Measurements from ENCODE around the gene PPP2R2D.

The PPP2R2D gene

DNA sequence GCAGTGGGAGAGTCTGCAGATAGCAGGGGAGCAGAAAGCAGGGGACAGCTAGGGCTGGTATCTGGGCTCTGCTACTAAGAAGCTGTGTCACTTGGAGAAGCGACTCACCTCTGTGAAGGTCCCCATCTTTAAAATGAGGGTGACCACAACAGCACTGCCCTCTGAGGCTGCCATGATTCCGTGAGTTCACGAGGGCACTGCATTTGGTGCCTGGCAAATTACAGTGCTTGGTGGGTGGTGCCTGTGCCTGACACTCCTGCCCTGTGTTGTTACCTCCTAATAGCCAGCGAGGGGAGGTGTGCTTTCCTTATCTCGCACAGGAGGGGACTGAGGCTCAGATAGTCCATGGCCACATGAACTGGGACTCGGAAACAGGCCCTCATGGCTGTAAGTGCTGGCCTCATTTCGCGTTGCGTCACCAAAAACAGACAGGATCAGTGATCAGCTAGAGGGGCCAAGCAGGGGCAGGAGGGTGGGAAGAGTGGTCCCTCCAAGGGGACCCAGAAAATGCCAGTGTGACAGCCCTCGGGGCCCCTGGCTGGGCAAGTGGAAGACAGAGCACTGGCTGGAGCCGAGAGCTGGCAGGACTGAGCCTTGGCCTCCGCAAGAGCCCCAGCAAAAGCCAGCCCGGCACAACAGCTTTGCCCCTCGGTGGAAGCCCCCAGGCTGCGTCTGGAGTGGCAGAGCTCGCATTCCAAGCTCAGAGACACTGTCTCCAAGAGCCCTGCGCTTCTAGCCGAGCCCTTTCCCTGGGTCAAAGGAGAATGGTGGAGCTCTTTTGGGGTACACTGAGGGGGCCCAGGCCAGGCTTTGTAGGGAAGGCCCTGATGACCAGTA is 98.3 kb downstream of the PPP2R2D start:
- no peak for DNase-seq (ENCODE audit: low read depth)

DNA sequence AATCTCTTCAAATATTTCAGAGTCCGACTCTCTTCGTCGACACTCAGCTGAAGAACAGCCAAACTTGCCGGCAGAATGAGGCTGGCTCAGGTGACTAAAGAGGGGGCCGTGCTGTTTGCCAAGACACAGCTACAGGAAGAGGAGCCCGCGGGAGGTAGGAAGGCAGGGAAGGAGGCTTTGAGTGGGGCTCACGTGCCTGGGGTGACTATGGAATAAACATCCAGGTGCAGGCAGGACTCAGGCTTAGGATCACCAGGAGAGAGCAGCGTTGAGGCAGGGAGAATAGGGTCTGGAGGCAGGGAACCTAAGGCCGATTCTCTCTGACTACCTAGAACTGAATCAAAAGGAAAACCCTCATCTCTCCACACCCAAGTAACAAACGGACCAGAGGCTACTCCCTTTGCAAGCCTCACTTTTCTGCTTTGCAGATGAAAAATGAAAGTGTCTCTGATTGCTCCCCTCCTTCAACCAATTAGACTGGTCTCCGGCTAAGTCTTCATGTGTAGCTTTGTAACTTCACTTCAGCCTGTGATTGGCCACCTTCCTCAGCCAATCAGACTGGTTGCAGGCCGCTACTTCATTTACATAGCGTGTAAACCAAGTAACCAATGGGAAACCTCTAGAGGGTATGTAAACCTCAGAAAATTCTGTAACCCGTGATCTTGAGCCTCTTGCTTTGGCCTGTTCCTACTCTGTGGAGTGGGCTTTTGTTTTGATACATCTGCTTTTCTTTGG is 100.6 kb downstream of the PPP2R2D start:
- DNase-seq (ENCODE audit: low read depth) = no peak

DNA sequence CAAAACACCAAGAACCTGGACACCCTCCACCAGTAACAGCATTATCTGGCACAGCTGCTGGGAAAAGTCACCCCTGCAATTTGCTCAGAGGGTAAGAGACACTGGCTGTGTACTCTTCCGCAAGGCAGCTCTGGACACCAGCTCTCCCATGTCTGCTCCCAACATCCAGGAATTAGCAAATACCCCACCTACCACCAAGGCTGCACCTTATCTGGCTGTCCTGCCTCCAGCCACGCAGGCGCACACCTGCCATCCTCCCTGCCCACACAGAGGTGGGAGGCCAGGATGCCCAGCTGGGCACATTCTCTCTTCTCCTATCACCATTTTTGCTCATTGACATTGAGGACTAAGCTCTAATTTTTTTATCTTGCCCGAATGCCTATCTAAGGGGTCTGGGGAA is 101.2 kb downstream of the PPP2R2D start:
- DNase-seq (ENCODE audit: low read depth) = no peak

DNA sequence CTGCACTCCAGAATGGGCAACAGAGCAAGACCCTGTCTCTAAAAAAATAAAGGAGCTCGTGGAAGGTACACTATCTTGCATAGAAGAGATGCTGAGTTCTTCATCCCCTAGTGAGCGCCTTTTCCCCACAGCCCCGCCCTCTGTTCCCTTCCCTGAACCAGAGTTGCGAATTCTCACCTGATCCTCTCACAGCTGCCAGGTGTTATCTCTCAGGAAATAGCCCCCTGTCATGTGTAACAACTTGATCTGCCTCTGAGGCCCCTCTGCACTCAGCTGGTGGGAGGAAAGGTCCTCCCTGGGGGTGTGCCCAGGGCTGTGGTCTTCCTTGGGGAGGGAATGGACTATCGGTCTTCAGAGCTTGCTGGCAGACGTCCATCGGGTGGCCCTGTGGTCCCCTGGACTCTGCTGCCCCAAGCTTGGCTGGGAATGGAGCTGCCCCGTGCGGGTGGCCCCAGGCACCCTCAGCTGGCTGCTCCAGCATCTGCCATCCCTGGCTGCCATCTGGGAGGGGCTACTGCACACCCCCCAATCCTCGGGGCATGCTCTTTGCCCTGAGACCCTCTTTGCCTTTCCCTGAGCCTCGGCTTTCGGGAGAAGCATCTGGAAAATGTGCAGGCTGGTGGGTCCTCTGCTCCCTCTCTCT is 102.6 kb downstream of the PPP2R2D start:
- no peak for DNase-seq (ENCODE audit: low read depth)

DNA sequence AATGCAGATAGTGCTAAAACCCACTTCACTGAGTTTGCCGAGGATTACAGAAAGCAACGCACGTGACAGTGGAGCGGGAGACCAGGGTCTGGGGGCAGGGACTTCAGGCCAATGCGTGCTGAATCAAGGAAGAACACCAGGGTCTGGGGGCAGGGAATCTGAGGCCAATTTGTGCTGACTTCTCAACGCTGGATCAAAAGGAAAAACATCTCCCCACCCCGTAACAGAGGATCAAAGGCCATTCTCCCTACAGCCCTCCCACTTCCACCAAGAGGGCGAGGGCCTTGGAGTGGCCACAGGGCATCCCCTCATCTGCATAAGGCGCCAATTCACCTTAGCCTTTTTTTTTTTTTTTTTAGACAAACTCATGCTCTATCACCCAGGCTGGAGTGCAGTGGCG is 103.2 kb downstream of the PPP2R2D start:
- no peak for DNase-seq (ENCODE audit: low read depth)

DNA sequence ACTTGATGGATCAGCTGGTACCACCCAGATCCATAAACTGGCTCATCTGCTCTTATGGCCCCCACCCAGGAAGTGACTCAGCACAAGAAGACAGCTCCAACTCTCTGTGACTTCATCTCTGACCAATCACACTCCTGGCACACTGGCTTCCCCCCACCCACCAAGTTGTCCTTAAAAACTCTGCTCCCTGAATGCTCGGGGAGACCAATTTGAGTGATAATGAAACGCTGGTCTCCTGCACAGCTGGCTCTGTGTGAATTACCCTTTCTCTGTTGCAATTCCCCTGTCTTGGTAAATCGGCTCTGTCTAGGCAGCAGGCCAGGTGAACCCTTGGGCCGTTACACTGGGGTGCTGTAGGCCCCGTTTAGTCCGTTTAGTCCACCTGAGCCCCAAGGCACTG is 104.3 kb downstream of the PPP2R2D start:
- no peak for DNase-seq (ENCODE audit: low read depth)

DNA sequence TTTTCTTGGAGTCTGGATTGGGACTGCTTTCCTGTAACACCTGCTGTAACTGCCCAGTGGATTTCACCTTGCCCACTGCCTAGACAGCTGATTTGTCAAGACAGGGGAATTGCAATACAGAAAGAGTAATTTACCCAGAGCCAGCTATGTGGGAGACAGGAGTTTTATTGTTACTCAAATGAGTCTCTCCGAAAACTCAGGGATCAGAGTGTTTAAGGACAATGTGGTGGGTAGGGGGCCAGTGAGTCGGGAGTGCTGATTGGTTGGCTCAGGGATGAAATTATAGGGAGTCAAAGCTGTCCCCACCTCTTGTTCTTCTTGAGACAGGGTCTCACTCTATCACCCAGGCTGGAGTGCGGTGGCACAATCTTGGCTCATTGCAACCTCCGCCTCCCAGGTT is 106.2 kb downstream of the PPP2R2D start:
- no peak for DNase-seq (ENCODE audit: low read depth)

DNA sequence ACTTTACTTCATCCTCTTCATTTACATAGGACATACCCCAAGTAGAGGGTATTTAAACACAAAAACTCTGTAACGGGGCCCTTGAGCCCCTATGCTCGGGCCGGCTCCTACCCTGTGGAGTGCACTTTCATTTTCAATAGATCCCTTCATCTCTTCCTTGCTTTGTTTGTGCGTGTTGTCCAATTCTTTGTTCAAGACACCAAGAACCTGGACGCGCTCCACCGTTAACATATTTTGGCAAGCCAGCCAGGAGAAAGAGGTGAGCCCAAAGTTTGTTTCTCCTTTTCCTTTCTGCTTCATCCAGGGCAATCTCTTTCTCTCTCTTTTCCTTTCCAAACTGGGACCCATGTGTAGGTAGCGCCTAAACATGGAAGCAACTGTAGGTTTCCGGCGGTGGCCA is 106.9 kb downstream of the PPP2R2D start:
- no peak for DNase-seq (ENCODE audit: low read depth)
